Measurements from ENCODE around the gene UBL7. TPM values are rescaled to one million over a fixed set of nuclear protein-coding genes. Genes with fewer than 3 reads are reported as not detected.
"Not testable (repeated sequence)": the region's sequence is repeated elsewhere in the genome, so short reads cannot be mapped to it uniquely, and the experiment has no call there.

The UBL7 gene
- total RNA-seq, 2 donors from 2014 or later: 25.7 to 47.2 TPM

DNA sequence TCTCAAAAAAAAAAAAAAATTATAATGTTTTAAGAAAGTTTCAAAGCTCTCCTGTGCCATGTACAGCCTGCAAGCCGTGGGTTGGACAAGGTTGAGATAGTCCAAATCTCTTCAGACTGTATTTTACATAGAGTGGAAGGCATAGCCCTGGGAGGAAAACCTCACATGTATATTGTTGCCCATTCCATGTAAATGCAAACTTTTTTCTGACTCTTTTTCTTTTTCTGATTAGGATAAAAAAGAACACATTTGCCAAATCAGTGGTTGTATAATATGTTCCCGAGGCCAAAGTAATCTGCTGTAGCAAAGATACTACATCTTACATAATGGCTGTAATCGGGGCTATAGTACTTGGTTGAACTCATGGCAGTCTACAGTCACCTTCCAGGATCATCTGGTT, 35.7 kb upstream of the UBL7 start:
- TF ChIP-seq CTCF (IDR thresholded peaks at IDR 0.05): no peak
- TF ChIP-seq POLR2A (IDR thresholded peaks at IDR 0.05): no peak
- no peak for ATAC-seq
- H3K36me3 ChIP-seq (replicated peaks in 1 of 2; ENCODE audit: insufficient read depth in 1 of 2, low read depth in 2 of 2): no peaks in the 10 kb centered on the region
- no peak overlapping the region for H3K27ac ChIP-seq
- no peaks in the 10 kb centered on the region for H3K9me3 ChIP-seq
- intact Hi-C loops (cut with DNase I): no loop called here
- no peaks in the 10 kb centered on the region for H3K27me3 ChIP-seq
- DNase-seq: no peak
- WGBS, 2 donors: 50 to 53% methylated on average over 3 of the region's 3 CpGs
- no peak overlapping the region for H3K4me3 ChIP-seq
- no peaks in the 10 kb centered on the region for H3K4me1 ChIP-seq

- no peaks in the 10 kb centered on the region for H3K36me3 ChIP-seq (replicated peaks in 1 of 2; ENCODE audit: insufficient read depth in 1 of 2, low read depth in 2 of 2)
- no peak for TF ChIP-seq POLR2A (IDR thresholded peaks at IDR 0.05)
- TF ChIP-seq CTCF (IDR thresholded peaks at IDR 0.05): no peak
- DNase-seq (no peak), ATAC-seq (no peak)
- no peaks in the 10 kb centered on the region for H3K4me1 ChIP-seq
- WGBS, 2 donors: 90 to 94% methylated on average over 1 of the region's 1 CpG
- no peak overlapping the region for H3K27ac ChIP-seq
- no peaks in the 10 kb centered on the region for H3K9me3 ChIP-seq
- intact Hi-C loops (cut with DNase I): no loop called here
- no peak overlapping the region for H3K4me3 ChIP-seq
- H3K27me3 ChIP-seq: no peaks in the 10 kb centered on the region
These were observed 29.4 kb upstream of the UBL7 start for GRCh38 chr15:74490339-74490689.

DNA sequence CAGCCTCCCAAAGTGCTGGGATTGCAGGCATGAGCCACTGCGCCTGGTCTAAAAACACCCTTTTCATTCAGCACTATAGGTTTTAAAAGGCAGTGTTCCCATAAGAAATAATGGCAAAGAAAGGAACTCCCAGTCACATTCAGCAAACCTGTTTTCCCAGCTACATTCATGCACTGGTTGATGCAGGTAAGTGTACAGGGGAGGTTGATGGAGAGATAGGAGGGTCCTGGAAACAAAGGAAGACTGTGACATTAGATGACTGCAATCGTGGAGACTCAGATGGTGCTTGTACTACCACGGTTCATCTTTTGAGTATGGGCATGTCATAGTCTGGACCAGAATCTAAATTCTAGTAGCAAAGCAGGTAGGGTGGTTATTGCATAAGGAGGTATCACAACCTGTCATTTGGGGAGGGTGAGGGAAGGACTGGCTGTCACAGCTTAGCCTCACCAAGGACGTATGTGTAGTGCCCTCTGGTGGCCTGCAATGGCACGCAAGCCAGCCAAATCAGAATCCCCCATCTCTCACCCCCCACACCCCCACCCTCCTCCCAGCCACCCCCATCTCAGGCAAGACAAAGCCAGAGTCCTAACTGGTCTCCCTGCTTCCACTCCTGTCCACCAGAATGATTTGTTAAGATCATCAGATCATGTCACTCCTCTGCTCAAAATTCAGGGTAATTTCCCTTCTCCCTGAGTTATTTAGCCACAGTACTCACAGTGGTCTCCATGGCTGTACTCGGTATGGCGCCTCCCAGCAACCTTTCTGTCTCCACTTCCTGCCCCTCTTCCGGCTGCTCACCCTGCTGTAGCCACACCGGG, 28.8 kb upstream of the UBL7 start:
- no peaks in the 10 kb centered on the region for H3K9me3 ChIP-seq
- no peak overlapping the region for H3K27ac ChIP-seq
- H3K4me3 ChIP-seq: no peak overlapping the region
- H3K36me3 ChIP-seq (replicated peaks in 1 of 2; ENCODE audit: insufficient read depth in 1 of 2, low read depth in 2 of 2): no peaks in the 10 kb centered on the region
- WGBS, 2 donors: 33 to 38% methylated on average over 9 of the region's 9 CpGs
- DNase-seq: peak; percentile 31 to 56 (median 36)
- H3K4me1 ChIP-seq: no peaks in the 10 kb centered on the region
- ATAC-seq: no peak
- intact Hi-C loops (cut with DNase I): no loop called here
- peak; percentile 27 to 51 (median 40) for TF ChIP-seq CTCF (IDR thresholded peaks at IDR 0.05)
- TF ChIP-seq POLR2A (IDR thresholded peaks at IDR 0.05): no peak
- no peaks in the 10 kb centered on the region for H3K27me3 ChIP-seq

GRCh38 chr15:74488776-74489175, 27.8 kb upstream of the UBL7 start:
- WGBS, 2 donors: 75 to 93% methylated on average over 1 of the region's 1 CpG
- Histone ChIP-seq H3K27me3 (no peaks in the 10 kb centered on the region), H3K4me1 (no peaks in the 10 kb centered on the region), H3K36me3 (replicated peaks in 1 of 2; ENCODE audit: insufficient read depth in 1 of 2, low read depth in 2 of 2) (no peaks in the 10 kb centered on the region), H3K4me3 (no peak overlapping the region), H3K27ac (no peak overlapping the region), H3K9me3 (no peaks in the 10 kb centered on the region)
- TF ChIP-seq POLR2A (IDR thresholded peaks at IDR 0.05) (no peak), CTCF (IDR thresholded peaks at IDR 0.05) (no peak)
- no peak for DNase-seq
- no peak for ATAC-seq
- intact Hi-C loops (cut with DNase I): no loop called here

DNA sequence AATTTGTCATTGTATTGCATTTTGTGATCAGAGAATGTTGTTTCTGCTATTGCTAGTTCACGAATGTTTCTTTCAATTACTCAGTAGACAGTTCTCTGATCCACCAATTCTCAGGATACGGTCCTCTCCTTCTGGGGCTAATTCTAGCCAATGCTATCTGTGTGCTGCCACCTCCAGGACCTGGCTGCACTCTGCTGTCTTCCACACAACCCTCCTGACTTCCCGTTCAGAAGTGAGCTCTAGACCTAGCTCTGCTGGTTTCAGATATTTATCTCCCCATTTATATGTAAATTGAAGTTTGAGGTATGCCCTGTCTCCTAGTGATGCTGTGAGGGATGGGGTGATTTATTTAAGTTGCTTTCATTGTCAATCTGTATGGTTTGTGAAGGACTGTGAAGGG, 21.7 kb upstream of the UBL7 start:
- ATAC-seq: no peak
- H3K36me3 ChIP-seq (replicated peaks in 1 of 2; ENCODE audit: insufficient read depth in 1 of 2, low read depth in 2 of 2): no peaks in the 10 kb centered on the region
- no peaks in the 10 kb centered on the region for H3K27me3 ChIP-seq
- TF ChIP-seq POLR2A (IDR thresholded peaks at IDR 0.05) (no peak), CTCF (IDR thresholded peaks at IDR 0.05) (no peak)
- DNase-seq: no peak
- no peak overlapping the region for H3K27ac ChIP-seq
- WGBS, 2 donors: 87 to 88% methylated on average over 3 of the region's 3 CpGs
- H3K4me3 ChIP-seq: no peak overlapping the region
- H3K4me1 ChIP-seq: no peaks in the 10 kb centered on the region
- H3K9me3 ChIP-seq: no peaks in the 10 kb centered on the region
- intact Hi-C loops (cut with DNase I): no loop called here

GRCh38 chr15:74480364-74480763, 19.4 kb upstream of the UBL7 start:
- not testable (repeated sequence) for H3K27me3 ChIP-seq

GRCh38 chr15:74471621-74472020, 10.7 kb upstream of the UBL7 start:
- 85 to 97% methylated on average over 7 of the region's 7 CpGs for WGBS, 2 donors
- H3K27me3 ChIP-seq; DNase-seq; H3K4me1 ChIP-seq; H3K27ac ChIP-seq; H3K36me3 ChIP-seq (replicated peaks in 1 of 2; ENCODE audit: insufficient read depth in 1 of 2, low read depth in 2 of 2); H3K4me3 ChIP-seq; H3K9me3 ChIP-seq; ATAC-seq; intact Hi-C loops (cut with DNase I): not testable (repeated sequence)

More at GRCh38 chr15:74480364-74480763, 19.4 kb upstream of the UBL7 start:
- intact Hi-C loops (cut with DNase I); DNase-seq; H3K27ac ChIP-seq; ATAC-seq; H3K36me3 ChIP-seq (replicated peaks in 1 of 2; ENCODE audit: insufficient read depth in 1 of 2, low read depth in 2 of 2); H3K9me3 ChIP-seq; H3K4me1 ChIP-seq; H3K4me3 ChIP-seq: not testable (repeated sequence)
- WGBS, 2 donors: 97 to 98% methylated on average over 9 to 18 of the region's 27 CpGs
